ENCODE data around the gene LRRC37B.
"Not testable (repeated sequence)": the region's sequence is repeated elsewhere in the genome, so short reads cannot be mapped to it uniquely, and the experiment has no call there.

Gene LRRC37B

GRCh38 chr17:32033223-32033622 is 26.0 kb downstream of the LRRC37B start:
- no peak for TF ChIP-seq CTCF (IDR thresholded peaks at IDR 0.05; ENCODE audit: low read depth, low read length)
- DNase-seq (ENCODE audit: extremely low read depth, low read depth): no peak

GRCh38 chr17:32033812-32034211 is 26.6 kb downstream of the LRRC37B start:
- DNase-seq (ENCODE audit: extremely low read depth, low read depth): not testable (repeated sequence)

- not testable (repeated sequence) for DNase-seq (ENCODE audit: extremely low read depth, low read depth)
These were observed 33.1 kb downstream of the LRRC37B start for GRCh38 chr17:32040246-32040645.

GRCh38 chr17:32041306-32041875 is 34.2 kb downstream of the LRRC37B start:
- not testable (repeated sequence) for DNase-seq (ENCODE audit: extremely low read depth, low read depth)

GRCh38 chr17:32042266-32042665 is 35.1 kb downstream of the LRRC37B start:
- not testable (repeated sequence) for DNase-seq (ENCODE audit: extremely low read depth, low read depth)

GRCh38 chr17:32045611-32046010 is 38.4 kb downstream of the LRRC37B start:
- DNase-seq (ENCODE audit: extremely low read depth, low read depth): not testable (repeated sequence)

GRCh38 chr17:32047663-32048062 is 40.5 kb downstream of the LRRC37B start:
- not testable (repeated sequence) for DNase-seq (ENCODE audit: extremely low read depth, low read depth)

GRCh38 chr17:32054985-32055384 is 47.8 kb downstream of the LRRC37B start:
- DNase-seq (ENCODE audit: extremely low read depth, low read depth): not testable (repeated sequence)

- not testable (repeated sequence) for DNase-seq (ENCODE audit: extremely low read depth, low read depth)
These were observed 48.2 kb downstream of the LRRC37B start for GRCh38 chr17:32055425-32055824.

GRCh38 chr17:32056500-32056899 is 49.3 kb downstream of the LRRC37B start:
- not testable (repeated sequence) for DNase-seq (ENCODE audit: extremely low read depth, low read depth)

- DNase-seq (ENCODE audit: extremely low read depth, low read depth): not testable (repeated sequence)
These were observed 50.4 kb downstream of the LRRC37B start for GRCh38 chr17:32057460-32058105.

- DNase-seq (ENCODE audit: extremely low read depth, low read depth): not testable (repeated sequence)
These were observed 53.5 kb downstream of the LRRC37B start for GRCh38 chr17:32060695-32061094.

- not testable (repeated sequence) for DNase-seq (ENCODE audit: extremely low read depth, low read depth)
These were observed 54.7 kb downstream of the LRRC37B start for GRCh38 chr17:32061840-32062239.

- DNase-seq (ENCODE audit: extremely low read depth, low read depth): not testable (repeated sequence)
These were observed 56.9 kb downstream of the LRRC37B start for GRCh38 chr17:32064091-32064490.

- DNase-seq (ENCODE audit: extremely low read depth, low read depth): not testable (repeated sequence)
These were observed 59.0 kb downstream of the LRRC37B start for GRCh38 chr17:32066123-32066680.
